ENCODE results near the gene METTL5. TPM values are rescaled to one million over a fixed set of nuclear protein-coding genes. Genes with fewer than 3 reads are reported as not detected.

Gene METTL5
- total RNA-seq, 4 donors from 2014 or later, result 52.4 to 140 (median 86.7) TPM

DNA sequence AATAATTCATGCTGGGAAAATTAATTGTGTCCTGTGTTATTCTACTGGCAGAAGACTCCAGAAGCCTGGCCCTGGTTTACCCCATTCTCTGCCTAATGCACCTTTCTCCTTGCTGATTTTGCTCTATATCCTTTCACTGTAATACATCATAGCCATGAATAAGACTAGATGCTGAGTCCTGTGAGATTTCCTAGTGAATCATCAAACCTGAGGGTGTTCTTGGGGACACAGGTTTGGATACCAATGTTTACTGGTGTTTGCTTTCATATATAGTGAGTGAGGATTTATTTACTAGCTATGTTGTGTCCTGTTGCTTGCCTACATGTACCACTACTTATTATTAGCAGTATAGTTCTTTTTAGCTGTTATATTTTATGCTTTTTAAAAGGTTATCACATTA, 6.5 kb downstream of the METTL5 start:
- TF ChIP-seq, protein P1, sequence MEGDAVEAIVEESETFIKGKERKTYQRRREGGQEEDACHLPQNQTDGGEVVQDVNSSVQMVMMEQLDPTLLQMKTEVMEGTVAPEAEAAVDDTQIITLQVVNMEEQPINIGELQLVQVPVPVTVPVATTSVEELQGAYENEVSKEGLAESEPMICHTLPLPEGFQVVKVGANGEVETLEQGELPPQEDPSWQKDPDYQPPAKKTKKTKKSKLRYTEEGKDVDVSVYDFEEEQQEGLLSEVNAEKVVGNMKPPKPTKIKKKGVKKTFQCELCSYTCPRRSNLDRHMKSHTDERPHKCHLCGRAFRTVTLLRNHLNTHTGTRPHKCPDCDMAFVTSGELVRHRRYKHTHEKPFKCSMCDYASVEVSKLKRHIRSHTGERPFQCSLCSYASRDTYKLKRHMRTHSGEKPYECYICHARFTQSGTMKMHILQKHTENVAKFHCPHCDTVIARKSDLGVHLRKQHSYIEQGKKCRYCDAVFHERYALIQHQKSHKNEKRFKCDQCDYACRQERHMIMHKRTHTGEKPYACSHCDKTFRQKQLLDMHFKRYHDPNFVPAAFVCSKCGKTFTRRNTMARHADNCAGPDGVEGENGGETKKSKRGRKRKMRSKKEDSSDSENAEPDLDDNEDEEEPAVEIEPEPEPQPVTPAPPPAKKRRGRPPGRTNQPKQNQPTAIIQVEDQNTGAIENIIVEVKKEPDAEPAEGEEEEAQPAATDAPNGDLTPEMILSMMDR (IDR thresholded peaks at IDR 0.05; ENCODE audit: low read depth), result no peak

DNA sequence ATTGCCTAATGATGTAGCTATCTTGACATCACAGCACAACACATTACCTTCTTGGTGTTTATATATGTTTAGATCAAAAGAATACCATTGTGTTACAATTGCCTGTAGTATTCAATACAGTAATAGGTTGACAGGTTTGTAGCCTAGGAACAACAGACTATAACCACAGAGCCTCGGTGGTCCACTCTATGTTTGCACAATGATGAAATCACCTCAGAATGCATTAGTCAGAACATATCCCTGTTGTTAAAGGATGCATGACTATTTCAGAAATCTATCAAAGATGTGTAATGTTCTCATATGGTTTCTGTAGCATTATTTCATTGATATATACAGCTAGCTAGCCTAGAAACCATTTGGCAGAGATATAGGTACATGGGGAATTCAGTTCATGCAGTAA, 8.9 kb downstream of the METTL5 start:
- TF ChIP-seq, protein P1 (IDR thresholded peaks at IDR 0.05; ENCODE audit: low read depth), result no peak

DNA sequence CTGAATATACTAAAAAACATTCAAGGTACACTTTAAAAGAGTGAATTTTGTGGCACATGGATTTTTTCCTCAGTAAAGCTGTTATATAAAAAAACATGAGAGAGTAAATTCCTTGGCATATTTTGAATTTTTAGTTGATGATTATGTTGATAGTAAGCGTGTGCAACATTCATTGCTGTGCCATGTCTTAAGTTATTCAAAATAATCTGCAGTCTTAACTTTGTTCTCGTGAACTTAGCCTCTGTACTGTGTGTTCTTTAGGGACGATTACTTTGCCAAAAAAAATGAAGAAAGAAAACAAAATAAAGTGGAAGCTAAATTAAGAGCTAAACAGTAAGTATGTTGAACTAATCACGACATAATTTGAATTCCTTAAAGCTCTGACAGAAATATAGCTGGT, 16.5 kb downstream of the METTL5 start:
- TF ChIP-seq, protein P1 (IDR thresholded peaks at IDR 0.05; ENCODE audit: low read depth), result no peak

DNA sequence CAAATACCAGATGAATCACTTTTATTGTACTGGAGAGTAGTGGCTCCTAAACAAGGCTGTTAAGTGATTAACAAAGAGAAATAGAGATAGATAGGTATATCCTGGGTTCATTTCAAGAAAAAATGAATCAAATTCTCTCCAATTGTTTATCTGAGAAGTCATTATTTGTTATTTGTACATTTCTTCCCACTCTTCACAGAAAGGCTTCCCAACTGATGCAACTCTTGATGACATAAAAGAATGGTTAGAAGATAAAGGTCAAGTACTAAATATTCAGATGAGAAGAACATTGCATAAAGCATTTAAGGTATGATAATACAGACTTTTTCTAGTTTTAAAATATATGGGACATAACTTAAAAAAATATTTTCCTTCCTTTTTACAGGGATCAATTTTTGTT, 18.1 kb downstream of the METTL5 start:
- TF ChIP-seq, protein P1 (IDR thresholded peaks at IDR 0.05; ENCODE audit: low read depth), result no peak

DNA sequence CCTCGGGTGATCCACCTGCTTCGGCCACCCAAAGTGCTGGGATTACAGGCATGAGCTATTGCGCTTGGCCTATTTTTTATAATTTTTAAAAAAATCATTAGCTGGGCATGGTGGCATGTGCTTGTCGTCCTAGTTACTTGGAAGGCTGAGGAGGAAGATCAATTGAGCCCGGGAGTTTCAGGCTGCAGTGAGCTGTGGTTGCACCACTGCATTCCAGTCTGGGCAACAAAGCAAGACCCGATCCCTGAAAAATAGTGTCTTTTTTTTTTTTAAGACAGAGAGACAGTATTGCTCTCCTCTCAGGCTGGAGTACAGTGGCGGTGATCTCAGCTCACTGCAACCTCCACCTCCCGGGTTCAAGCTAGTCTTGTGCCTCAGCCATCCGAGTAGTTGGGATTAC, 21.2 kb downstream of the METTL5 start:
- TF ChIP-seq, protein P1 (IDR thresholded peaks at IDR 0.05; ENCODE audit: low read depth), result no peak

DNA sequence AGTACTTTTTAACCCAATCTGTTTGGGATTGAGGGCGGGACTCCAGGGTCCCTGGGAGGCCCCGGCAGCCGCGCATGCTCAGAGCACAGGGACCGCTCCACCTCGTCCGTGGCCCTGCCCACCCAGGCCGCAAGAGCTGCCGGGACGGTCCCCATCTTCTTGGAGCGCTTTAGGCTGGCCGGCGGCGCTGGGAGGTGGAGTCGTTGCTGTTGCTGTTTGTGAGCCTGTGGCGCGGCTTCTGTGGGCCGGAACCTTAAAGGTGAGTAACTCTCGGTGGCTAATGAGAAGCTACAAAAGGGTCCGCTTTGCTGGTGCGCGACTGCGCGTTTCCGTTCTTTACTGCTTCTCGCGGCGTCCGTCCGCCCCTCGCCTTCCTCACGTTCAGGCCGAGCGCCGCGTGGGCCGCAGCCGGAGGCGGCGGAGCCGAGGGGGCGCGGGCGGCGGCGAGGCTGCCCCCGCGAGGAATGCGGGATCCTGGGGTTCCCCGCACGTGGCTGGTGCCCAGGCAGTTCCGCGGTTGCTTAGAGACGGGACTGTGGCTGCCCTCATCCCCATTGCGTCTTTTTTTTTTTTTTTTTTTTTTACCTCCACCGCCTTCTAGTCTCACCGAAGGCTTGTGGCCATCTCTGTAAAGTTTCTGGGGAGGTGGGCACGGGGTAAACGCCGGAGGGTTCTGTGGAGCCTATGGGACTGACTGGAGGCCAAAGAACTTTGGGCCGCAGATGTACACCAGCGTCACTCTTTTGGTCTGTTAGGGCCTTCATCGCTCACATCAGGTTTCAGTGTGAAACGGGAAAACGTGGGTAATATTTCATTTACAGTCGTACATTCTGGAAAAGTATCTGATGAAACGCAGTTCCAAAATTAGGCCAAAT, 25.8 kb downstream of the METTL5 start, which contains the start of gene SSB:
SSB (plus strand) TSS at position 154 of the 875 bp plus-strand sequence. CDS start 2,090 bp downstream, outside the sequence.
- TF ChIP-seq, protein P1 (IDR thresholded peaks at IDR 0.05; ENCODE audit: low read depth), result no peak

DNA sequence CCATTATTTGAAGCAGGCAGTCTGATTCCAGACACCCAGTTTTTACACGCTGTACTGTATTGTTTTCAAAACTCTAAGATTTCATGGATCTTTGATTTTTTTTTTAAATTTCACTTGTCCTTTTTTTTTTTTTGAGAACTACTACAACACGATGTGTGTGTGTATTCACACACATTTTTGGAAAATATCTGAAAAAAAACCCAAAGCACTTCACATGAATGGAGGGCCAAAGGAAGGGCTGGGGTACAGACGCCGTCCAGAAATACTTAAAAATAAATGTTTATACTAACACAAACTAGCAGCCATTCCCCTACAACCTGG, 26.3 kb downstream of the METTL5 start:
- TF ChIP-seq, protein P1 (IDR thresholded peaks at IDR 0.05; ENCODE audit: low read depth), result no peak
